GM19467 (cell line): Measurements from ENCODE around the gene SAMHD1.
"Not testable (repeated sequence)": the region's sequence is repeated elsewhere in the genome, so short reads cannot be mapped to it uniquely, and the experiment has no call there.

Source experiments
- ATAC-seq: cut with Tn5 transposase; IDR thresholded peaks from one replicate; pipeline ENCODE4 v1.9.1; 2021; ENCODE audit warnings: mild to moderate bottlenecking, moderate library complexity; ENCODE audit not compliant: unreplicated experiment

The SAMHD1 gene

GRCh38 chr20:36875702-36876472 is 75.6 kb downstream of the SAMHD1 start, which contains the start of gene TLDC2:
TLDC2 (plus strand) TSS chr20:36876138; CDS start chr20:36876175, 37 bp downstream.
- ATAC-seq = no peak

GRCh38 chr20:36875093-36875492 is 76.4 kb downstream of the SAMHD1 start:
- not testable (repeated sequence) for ATAC-seq

GRCh38 chr20:36873498-36874189 is 77.9 kb downstream of the SAMHD1 start:
- no peak for ATAC-seq

DNA sequence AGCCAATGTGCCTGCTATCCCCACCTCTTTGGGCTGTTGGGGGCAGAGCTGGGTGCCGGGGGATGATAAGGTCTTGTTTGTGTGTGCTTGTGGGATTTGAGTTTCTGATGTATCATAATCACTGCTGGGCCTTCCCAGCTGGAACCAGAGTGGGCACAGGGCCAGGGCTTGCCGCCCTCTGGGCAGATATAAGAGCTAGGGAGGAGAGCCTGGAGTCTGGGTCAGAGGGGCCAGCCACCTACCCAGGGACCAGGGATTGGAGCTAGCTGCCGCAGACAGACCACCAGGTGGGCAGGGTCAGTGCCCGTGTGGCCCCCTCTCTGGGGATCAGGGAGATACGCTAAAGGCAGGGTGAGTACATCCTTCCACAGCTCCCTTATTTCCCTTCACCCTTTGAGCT is 78.7 kb downstream of the SAMHD1 start:
- ATAC-seq = no peak

DNA sequence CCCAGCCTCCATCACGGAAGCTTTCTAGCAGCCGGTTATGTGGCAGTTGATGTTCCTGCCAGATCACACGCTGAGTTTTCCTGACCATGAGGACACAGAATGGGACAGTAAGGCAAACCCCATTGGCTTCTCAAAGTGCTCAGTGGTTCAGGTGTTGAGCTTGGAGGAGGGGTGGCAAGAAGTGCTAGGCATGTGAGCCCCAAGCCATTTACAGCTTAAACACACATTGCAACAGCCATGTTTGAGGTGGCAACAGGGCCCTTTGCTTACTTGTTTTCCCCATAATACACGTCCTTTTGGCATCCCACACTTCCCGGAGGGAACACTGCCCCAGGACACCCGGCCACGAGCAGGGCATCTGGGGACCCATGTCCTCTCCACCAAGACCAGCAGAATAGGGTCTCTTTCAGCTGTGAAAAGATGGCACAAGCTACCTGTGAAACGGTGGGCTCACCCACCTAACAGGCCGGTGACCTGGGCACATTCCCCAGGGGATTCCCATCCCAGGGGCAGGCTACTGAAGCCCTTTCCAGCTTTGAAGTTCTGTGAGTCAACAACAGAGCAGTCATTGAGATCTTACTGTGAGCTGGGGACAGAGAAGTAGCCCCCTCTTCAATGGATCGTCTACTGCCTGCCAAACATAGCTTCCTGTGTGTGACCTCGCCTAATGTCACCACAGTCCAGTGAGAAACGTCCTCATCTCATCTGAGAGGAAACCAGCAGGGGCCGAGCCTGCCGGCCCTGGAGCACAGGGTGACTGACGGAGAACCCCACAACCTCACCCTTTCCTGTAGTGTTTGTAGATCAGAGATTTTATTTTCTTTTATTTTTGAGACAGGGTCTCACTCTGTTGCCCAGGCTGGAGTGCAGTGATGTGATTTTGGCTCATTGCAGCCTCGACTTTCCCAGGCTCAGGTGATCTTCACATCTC is 79.6 kb downstream of the SAMHD1 start:
- ATAC-seq = no peak

- ATAC-seq = no peak
Observed at GRCh38 chr20:36866681-36867495, 84.6 kb downstream of the SAMHD1 start.

DNA sequence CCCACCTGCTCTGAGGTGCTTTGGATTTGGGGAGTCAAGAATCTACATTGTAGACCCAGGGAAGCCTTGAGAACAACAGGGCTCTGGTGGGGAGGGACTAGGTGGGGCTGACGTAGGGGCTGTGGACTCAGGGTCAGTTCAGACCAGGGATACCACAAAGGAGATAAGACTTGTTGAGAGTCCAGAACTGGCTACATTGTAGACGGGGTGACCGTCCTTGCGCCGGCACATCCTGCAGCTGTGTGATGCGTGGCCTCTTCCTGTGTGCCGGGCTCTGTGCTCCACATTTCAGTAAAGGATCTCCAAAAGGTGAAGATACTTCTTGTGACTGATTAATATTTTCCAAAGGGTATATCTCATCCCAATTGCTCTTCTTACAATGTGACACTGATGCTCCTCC is 85.3 kb downstream of the SAMHD1 start:
- ATAC-seq = no peak

GRCh38 chr20:36865861-36866149 is 85.7 kb downstream of the SAMHD1 start:
- ATAC-seq = no peak

GRCh38 chr20:36865076-36865860 is 86.2 kb downstream of the SAMHD1 start:
- ATAC-seq = no peak

- ATAC-seq = peak; percentile 32
Observed at GRCh38 chr20:36862857-36863668, 88.4 kb downstream of the SAMHD1 start.

DNA sequence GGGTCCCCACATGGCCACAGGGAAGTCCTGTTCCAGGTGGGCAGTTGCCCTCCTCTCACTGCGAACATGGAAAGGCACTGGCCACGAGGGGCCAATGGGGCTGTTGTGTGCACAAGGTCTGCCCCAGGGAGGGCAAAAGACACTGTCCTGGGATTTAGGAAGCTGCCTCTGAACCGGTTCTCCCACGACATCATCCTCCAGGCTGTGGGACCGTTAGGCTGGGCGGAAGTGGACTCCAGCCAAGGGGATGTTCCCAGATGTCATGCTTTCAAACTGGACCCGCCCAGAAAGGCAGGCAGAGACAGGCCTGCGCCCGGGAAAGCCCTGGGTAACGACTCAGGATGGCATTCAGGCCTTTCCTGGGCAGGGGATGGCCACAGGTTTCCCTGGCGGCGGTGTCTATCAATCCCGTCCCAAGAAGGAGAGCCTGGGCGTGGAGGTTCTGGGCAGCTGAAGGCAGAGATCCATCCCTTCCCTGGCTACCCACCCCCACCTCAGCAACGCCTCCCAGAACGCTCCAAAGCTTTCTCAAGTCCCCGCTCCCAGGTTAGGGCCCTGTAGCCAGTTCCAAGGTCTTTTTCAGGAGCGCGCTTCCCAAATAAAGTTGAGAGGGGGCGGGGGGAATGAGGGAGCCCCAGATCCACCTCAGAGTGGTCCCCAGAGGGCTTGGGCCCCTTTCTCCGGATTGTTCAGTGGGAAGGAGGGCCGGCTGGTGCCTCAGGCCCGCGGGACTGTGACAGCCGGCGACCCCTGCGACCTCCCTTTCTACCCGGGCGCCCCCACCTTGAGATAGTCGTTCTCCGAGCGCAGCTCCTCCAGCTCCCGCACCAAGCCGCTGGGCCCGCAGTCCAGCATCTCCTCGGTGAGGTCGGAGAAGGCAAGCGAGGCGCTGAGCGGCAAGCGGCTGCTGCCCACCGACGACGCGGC is 89.4 kb downstream of the SAMHD1 start:
- no peak for ATAC-seq

DNA sequence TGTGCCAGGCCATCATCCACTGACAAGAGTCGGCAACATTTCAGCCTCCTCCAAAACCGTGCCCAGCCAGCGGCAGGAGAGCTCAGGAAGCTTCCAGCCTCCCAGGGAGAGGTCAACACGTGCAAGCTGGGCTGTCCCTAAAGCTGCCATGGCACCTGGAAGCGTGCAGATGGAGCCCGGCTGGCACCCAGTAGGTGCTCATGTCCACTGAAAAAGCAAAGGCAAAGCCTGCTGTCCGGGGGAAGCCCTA is 90.0 kb downstream of the SAMHD1 start:
- no peak for ATAC-seq

DNA sequence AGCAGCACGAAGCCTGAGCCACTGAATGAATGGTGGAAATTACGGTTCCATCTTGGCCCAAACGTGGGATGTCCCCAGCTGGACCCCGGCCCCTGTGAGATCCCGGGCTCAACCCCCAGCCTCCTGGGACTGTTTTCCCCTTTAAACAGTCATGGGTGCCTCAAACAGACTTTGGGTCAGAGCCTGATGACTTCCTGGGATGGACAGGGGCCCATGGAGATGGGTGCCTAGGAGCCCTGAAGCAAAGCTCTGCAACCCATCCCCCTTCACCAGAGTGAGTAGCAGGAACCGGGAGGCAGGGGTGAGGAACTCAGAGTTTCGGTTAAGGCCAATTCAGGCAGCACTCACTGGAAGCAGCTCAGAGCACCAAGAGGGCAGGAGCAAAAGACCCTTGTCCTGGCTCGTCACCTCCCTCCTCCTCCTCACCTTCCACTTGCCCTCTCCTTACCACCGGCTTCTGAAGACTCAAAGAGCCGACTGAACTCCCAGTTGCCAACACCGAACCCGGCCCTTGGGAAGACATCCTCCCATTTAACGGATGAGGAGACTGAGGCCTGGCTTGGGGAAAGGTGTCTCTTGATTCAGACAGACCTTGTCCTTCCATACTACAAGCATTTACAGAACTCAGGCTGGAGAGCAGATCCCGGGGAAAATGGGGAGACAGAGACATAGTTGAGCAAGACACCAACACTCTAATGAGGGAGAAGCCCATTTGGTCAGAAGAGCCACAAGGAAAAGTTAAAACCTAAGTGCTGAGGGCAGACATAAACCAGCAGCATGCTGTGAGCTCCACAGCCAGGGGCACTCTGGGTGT is 90.5 kb downstream of the SAMHD1 start:
- no peak for ATAC-seq

- ATAC-seq = no peak
Observed at GRCh38 chr20:36860339-36860738, 91.2 kb downstream of the SAMHD1 start.

- ATAC-seq = no peak
Observed at GRCh38 chr20:36859700-36860330, 91.7 kb downstream of the SAMHD1 start.

- no peak for ATAC-seq
Observed at GRCh38 chr20:36859282-36859555, 92.3 kb downstream of the SAMHD1 start.
